PC-3 (cell line): ENCODE results near the gene CGNL1. TPM values are rescaled to one million over a fixed set of nuclear protein-coding genes. Genes with fewer than 3 reads are reported as not detected.

ENCODE experiments used
- ATAC-seq: fragments of 200-7000 bp; cut with Tn5 transposase; 2 replicates; pipeline ENCODE4 v1.9.1; 2020; ENCODE audit warnings: mild to moderate bottlenecking, moderate library complexity
- BruUV-seq: library from RNA; stranded (reverse); fragments of 400-500 nt; replicated peaks from 2 replicates; lab custom pipeline; 2021; lab: Mats Ljungman, UMichigan
- CTCF ChIA-PET: fragments of 300-600 bp; sonication (Branson Sonifier 250); formaldehyde crosslinking; loops from one replicate; lab custom pipeline; 2022; ENCODE audit warnings: antibody characterized with exemption; lab: Charles Lee
- POLR2A ChIA-PET: fragments of 300-600 bp; sonication (Branson Sonifier 250); formaldehyde crosslinking; loops from one replicate; lab custom pipeline; 2022; ENCODE audit warnings: antibody characterized with exemption; ENCODE audit not compliant: unreplicated experiment; lab: Charles Lee
- DNase-seq: peaks from one replicate; pipeline ENCODE4 v3.0.0-alpha.2; 2015
- H2AFZ ChIP-seq: fragments of 300-600 bp; sonication (generic); 2 replicates; pipeline ENCODE4 v1.6.0; 2016; ENCODE audit warnings: antibody characterized with exemption, low read length
- H3F3A ChIP-seq: fragments of 300-600 bp; sonication (generic); one replicate; pipeline ENCODE4 v1.6.0; 2017; ENCODE audit warnings: antibody characterized with exemption, low read length, control low read depth, mild to moderate bottlenecking; ENCODE audit not compliant: unreplicated experiment
- H3K27ac ChIP-seq: fragments of 300-600 bp; sonication (generic); 2 replicates; pipeline ENCODE4 v1.5.1; 2016; ENCODE audit warnings: mild to moderate bottlenecking, low read length
- H3K27me3 ChIP-seq: fragments of 300-600 bp; sonication (generic); 2 replicates; pipeline ENCODE4 v1.6.1; 2016; ENCODE audit warnings: low read length, mixed read lengths
- H3K36me3 ChIP-seq: fragments of 300-600 bp; sonication (generic); 2 replicates; pipeline ENCODE4 v1.6.1; 2016; ENCODE audit warnings: low read depth, mixed run types, low read length, mixed read lengths
- H3K4me1 ChIP-seq: fragments of 300-600 bp; sonication (generic); 2 replicates; pipeline ENCODE4 v1.5.1; 2016; ENCODE audit warnings: low read length; ENCODE audit not compliant: insufficient read depth
- H3K4me2 ChIP-seq: fragments of 300-600 bp; sonication (generic); 2 replicates; pipeline ENCODE4 v1.6.0; 2016; ENCODE audit warnings: low read length
- H3K4me3 ChIP-seq: fragments of 300-600 bp; sonication (generic); 2 replicates; pipeline ENCODE4 v1.5.1; 2016; ENCODE audit warnings: mild to moderate bottlenecking, low read length, mixed read lengths
- H3K79me2 ChIP-seq: fragments of 300-600 bp; sonication (generic); 2 replicates; pipeline ENCODE4 v1.6.1; 2017; ENCODE audit warnings: low read length, mixed read lengths
- H3K9ac ChIP-seq: fragments of 300-600 bp; sonication (generic); 2 replicates; pipeline ENCODE4 v1.6.0; 2016; ENCODE audit warnings: mild to moderate bottlenecking, low read length
- H3K9me2 ChIP-seq: fragments of 300-600 bp; sonication (generic); replicated peaks from 2 replicates; pipeline ENCODE4 v1.6.1; 2016; ENCODE audit warnings: mixed run types, low read length, mixed read lengths
- H3K9me3 ChIP-seq: fragments of 300-600 bp; sonication (generic); 2 replicates; pipeline ENCODE4 v1.6.1; 2016; ENCODE audit warnings: low read length, mixed read lengths
- H4K20me1 ChIP-seq: fragments of 300-600 bp; sonication (generic); 2 replicates; pipeline ENCODE4 v1.6.1; 2016; ENCODE audit warnings: low read length, mixed read lengths
- CTCF ChIP-seq: fragments of 300-600 bp; sonication (generic); conservative IDR thresholded peaks from 2 replicates; pipeline ENCODE4 v1.5.1; 2017; ENCODE audit warnings: antibody characterized with exemption, low read depth, mild to moderate bottlenecking, low read length
- EZH2 ChIP-seq: fragments of 300-600 bp; sonication (generic); IDR thresholded peaks from one replicate; pipeline ENCODE4 v1.6.1; 2017; ENCODE audit warnings: antibody characterized with exemption, mild to moderate bottlenecking, low read length; ENCODE audit not compliant: unreplicated experiment
- EZH2phosphoT487 ChIP-seq: fragments of 300-600 bp; sonication (generic); IDR thresholded peaks from 2 replicates; pipeline ENCODE4 v1.6.1; 2018; ENCODE audit warnings: mild to moderate bottlenecking, antibody characterized with exemption, low read length, borderline replicate concordance
- intact Hi-C: fragments of 100-400 bp; cut with micrococcal nuclease; formaldehyde crosslinking; loops from 2 replicates; pipeline ENCODE4 v1.9.0; 2023
- total RNA-seq: library from RNA; depleted of rRNA; stranded (reverse); fragments of >200 nt; gene quantifications from 2 replicates; pipeline ENCODE4 v1.2.3, GENCODE V29; 2014

Gene CGNL1
- total RNA-seq, 1 experiment from 2014 or later, result 0.66 TPM

- ATAC-seq (no peak), DNase-seq (no peak)
- no peaks in the 10 kb centered on the region for H3K9me2 ChIP-seq
- ChIA-PET CTCF (no interaction called here), POLR2A (no interaction called here)
- peak overlapping the region; percentile 72 for H3K9ac ChIP-seq
- H3K79me2 ChIP-seq, result no peaks in the 10 kb centered on the region
- peaks cover 7% of the 10 kb centered on the region for H3F3A ChIP-seq
- BruUV-seq, result no TSS peak
- intact Hi-C loops, result no loop called here
- TF ChIP-seq CTCF (no peak), EZH2phosphoT487 (no peak), EZH2 (no peak)
- no peak overlapping the region for H3K4me3 ChIP-seq
- peak overlapping the region; percentile 59; the same call in 1 of the 2 replicates for H2AFZ ChIP-seq
- H3K36me3 ChIP-seq, result no peaks in the 10 kb centered on the region
- no peaks in the 10 kb centered on the region for H3K9me3 ChIP-seq
- peak overlapping the region; percentile 77 for H3K4me2 ChIP-seq
- peak overlapping the region; percentile 98 for H3K27ac ChIP-seq
- H4K20me1 ChIP-seq, result no peaks in the 10 kb centered on the region
- no peaks in the 10 kb centered on the region for H3K27me3 ChIP-seq
- peaks cover 50% of the 10 kb centered on the region for H3K4me1 ChIP-seq
Measured at GRCh38 chr15:57504599-57504940, 128.3 kb downstream of the CGNL1 start.

GRCh38 chr15:57505056-57505715, 128.9 kb downstream of the CGNL1 start:
- Histone ChIP-seq H3K4me2 (peak overlapping the region; percentile 77), H3K4me1 (peaks cover 50% of the 10 kb centered on the region), H3F3A (peaks cover 7% of the 10 kb centered on the region), H3K79me2 (no peaks in the 10 kb centered on the region), H3K27ac (peak overlapping the region; percentile 98), H3K36me3 (no peaks in the 10 kb centered on the region), H3K27me3 (no peaks in the 10 kb centered on the region), H3K9me3 (no peaks in the 10 kb centered on the region), H3K9ac (peak overlapping the region; percentile 72), H4K20me1 (no peaks in the 10 kb centered on the region), H3K4me3 (peak overlapping the region; percentile 33; the same call in 1 of the 2 replicates), H2AFZ (peak overlapping the region; percentile 59), H3K9me2 (no peaks in the 10 kb centered on the region)
- ChIA-PET POLR2A (no interaction called here), CTCF (interaction anchor here (0.6 to 1.1 kb wide), 3 partner anchors 22 to 60 kb away, joined by 3 read pairs; no protein-coding TSS in a partner anchor)
- peak; percentile 67 for DNase-seq
- intact Hi-C loops, result no loop called here
- BruUV-seq, result no TSS peak
- TF ChIP-seq EZH2, result no peak
- TF ChIP-seq CTCF, result no peak
- TF ChIP-seq EZH2phosphoT487, result no peak
- peak; percentile 62 for ATAC-seq

- Histone ChIP-seq H3K4me2 (peak overlapping the region; percentile 77), H3K9me3 (no peaks in the 10 kb centered on the region), H3F3A (peaks cover 7% of the 10 kb centered on the region), H3K27me3 (no peaks in the 10 kb centered on the region), H3K4me1 (peaks cover 50% of the 10 kb centered on the region), H4K20me1 (no peaks in the 10 kb centered on the region), H3K9ac (peak overlapping the region; percentile 79), H3K27ac (peak overlapping the region; percentile 98), H3K79me2 (no peaks in the 10 kb centered on the region), H3K4me3 (peak overlapping the region; percentile 21; the same call in 1 of the 2 replicates), H3K9me2 (no peaks in the 10 kb centered on the region), H3K36me3 (no peaks in the 10 kb centered on the region), H2AFZ (peak overlapping the region; percentile 70)
- no TSS peak for BruUV-seq
- ChIA-PET POLR2A (interaction anchor here (0.7 kb wide), 1 partner anchor 35 kb away, joined by 6 read pairs; no protein-coding TSS in a partner anchor), CTCF (interaction anchor here (0.6 to 1.1 kb wide), 7 partner anchors 20 to 61 kb away, joined by 3 read pairs; no protein-coding TSS in a partner anchor)
- DNase-seq (peak; percentile 95), ATAC-seq (peak; percentile 73)
- intact Hi-C loops, result no loop called here
- TF ChIP-seq EZH2phosphoT487 (no peak), CTCF (no peak), EZH2 (no peak)
Measured at GRCh38 chr15:57505949-57506391, 129.7 kb downstream of the CGNL1 start.
